HepG2 (cell line): ENCODE results near the gene UBC. TPM values are rescaled to one million over a fixed set of nuclear protein-coding genes. Genes with fewer than 3 reads are reported as not detected.
A peak's percentile ranks its signal among the peaks of the same experiment; 100 is the strongest.

Experiments used
- ARNT2 ChIP-seq: sonication (generic); formaldehyde crosslinking; IDR thresholded peaks from 2 replicates; pipeline ENCODE4 v1.8.0; 2022; ENCODE audit warnings: mild to moderate bottlenecking, low read depth, missing genetic modification reagents, moderate library complexity
- ATF7 ChIP-seq, 2 experiments: fragments of 450-650 bp in 1 of 2; sonication (generic) in 1 of 2; formaldehyde crosslinking in 1 of 2; IDR thresholded peaks; 2 replicates each; pipeline versions ENCODE4 v1.4.0 to v1.6.1; 2016 to 2020; ENCODE audit warnings: antibody characterized with exemption in 1 of 2, mild to moderate bottlenecking in 1 of 2, missing genetic modification reagents in 1 of 2
- HIC2 ChIP-seq: sonication (generic); formaldehyde crosslinking; IDR thresholded peaks from 2 replicates; pipeline ENCODE4 v1.9.0; 2022; ENCODE audit warnings: low read depth, missing genetic modification reagents
- KDM3A ChIP-seq: IDR thresholded peaks from 2 replicates; pipeline ENCODE4 v1.6.1; 2018; ENCODE audit warnings: low read depth, missing compliant biosample characterization
- MAFF ChIP-seq: IDR thresholded peaks from 2 replicates; pipeline ENCODE4 v1.6.1; 2011; ENCODE audit warnings: low read depth, low read length, improper control_type of control experiment
- PRDM15 ChIP-seq: sonication (generic); formaldehyde crosslinking; IDR thresholded peaks from 2 replicates; pipeline ENCODE4 v1.4.0; 2020; ENCODE audit warnings: missing genetic modification reagents
- SALL2 ChIP-seq: sonication (generic); formaldehyde crosslinking; IDR thresholded peaks from 2 replicates; pipeline ENCODE4 v1.8.1; 2023; ENCODE audit warnings: mild to moderate bottlenecking, missing genetic modification reagents, inconsistent platforms
- TBL1XR1 ChIP-seq: fragments of 150-350 bp; IDR thresholded peaks from 2 replicates; pipeline ENCODE4 v1.6.1; 2014; ENCODE audit warnings: borderline replicate concordance, low read length; ENCODE audit not compliant: partially characterized antibody
- ZC3H13 ChIP-seq: sonication (generic); formaldehyde crosslinking; IDR thresholded peaks from 2 replicates; pipeline ENCODE4 v1.8.1; 2023; ENCODE audit warnings: mild to moderate bottlenecking, missing genetic modification reagents, moderate library complexity
- ZNF354B ChIP-seq: sonication (generic); formaldehyde crosslinking; IDR thresholded peaks from 2 replicates; pipeline ENCODE4 v1.8.0; 2022; ENCODE audit warnings: mild to moderate bottlenecking, missing genetic modification reagents
- ZNF383 ChIP-seq: sonication (generic); formaldehyde crosslinking; IDR thresholded peaks from 2 replicates; pipeline ENCODE4 v1.4.0; 2020; ENCODE audit warnings: missing genetic modification reagents, mild to moderate bottlenecking, borderline replicate concordance
- ZNF441 ChIP-seq: sonication (generic); formaldehyde crosslinking; IDR thresholded peaks from 2 replicates; pipeline ENCODE4 v1.7.0; 2021; ENCODE audit warnings: missing genetic modification reagents, borderline replicate concordance
- ZNF552 ChIP-seq: sonication (generic); formaldehyde crosslinking; IDR thresholded peaks from 2 replicates; pipeline ENCODE4 v1.9.0; 2022; ENCODE audit warnings: missing genetic modification reagents, mild to moderate bottlenecking, borderline replicate concordance
- ZXDC ChIP-seq: sonication (generic); formaldehyde crosslinking; IDR thresholded peaks from 2 replicates; pipeline ENCODE4 v1.5.0; 2020; ENCODE audit warnings: mild to moderate bottlenecking, missing genetic modification reagents
- polyA plus RNA-seq, 8 experiments: library from polyadenylated mRNA; depleted of rRNA in 3 of 8; stranded (reverse) in 7 of 8; unstranded in 1 of 8; fragments of >200 nt; fragmentation: Illumina TruSeq in 4 of 8; extraction: Trizol in 4 of 8; gene quantifications; 2 replicates each; pipeline versions ENCODE4 v1.2.1 to v1.2.3, GENCODE V29; 2011 to 2016; ENCODE audit warnings: low read depth in 4 of 8, missing spikeins in 1 of 8, mixed read lengths in 1 of 8; ENCODE audit not compliant: insufficient read depth in 1 of 8
- total RNA-seq, 5 experiments: library from RNA; depleted of rRNA; stranded (reverse); fragments of >200 nt; fragmentation: Illumina TruSeq; extraction: Trizol; gene quantifications; 2 replicates each; pipeline ENCODE4 v1.2.3, GENCODE V29; 2016; ENCODE audit warnings: low read depth in 1 of 5
- TF ChIP-seq, protein P1 (sequence below): sonication (generic); formaldehyde crosslinking; IDR thresholded peaks from 2 replicates; pipeline ENCODE4 v1.8.1; 2022; ENCODE audit warnings: mild to moderate bottlenecking, missing genetic modification reagents
- TF ChIP-seq, protein P2 (sequence below): IDR thresholded peaks from 2 replicates; pipeline ENCODE4 v1.6.1; 2016; ENCODE audit warnings: mild to moderate bottlenecking, missing biosample characterization, missing genetic modification reagents

UBC gene
- total and polyA plus RNA-seq, 2 of the 13 experiments (the other 11 are each of a cell fraction or from before 2014, with no cell fraction given) = 805 to 1,432 TPM

DNA sequence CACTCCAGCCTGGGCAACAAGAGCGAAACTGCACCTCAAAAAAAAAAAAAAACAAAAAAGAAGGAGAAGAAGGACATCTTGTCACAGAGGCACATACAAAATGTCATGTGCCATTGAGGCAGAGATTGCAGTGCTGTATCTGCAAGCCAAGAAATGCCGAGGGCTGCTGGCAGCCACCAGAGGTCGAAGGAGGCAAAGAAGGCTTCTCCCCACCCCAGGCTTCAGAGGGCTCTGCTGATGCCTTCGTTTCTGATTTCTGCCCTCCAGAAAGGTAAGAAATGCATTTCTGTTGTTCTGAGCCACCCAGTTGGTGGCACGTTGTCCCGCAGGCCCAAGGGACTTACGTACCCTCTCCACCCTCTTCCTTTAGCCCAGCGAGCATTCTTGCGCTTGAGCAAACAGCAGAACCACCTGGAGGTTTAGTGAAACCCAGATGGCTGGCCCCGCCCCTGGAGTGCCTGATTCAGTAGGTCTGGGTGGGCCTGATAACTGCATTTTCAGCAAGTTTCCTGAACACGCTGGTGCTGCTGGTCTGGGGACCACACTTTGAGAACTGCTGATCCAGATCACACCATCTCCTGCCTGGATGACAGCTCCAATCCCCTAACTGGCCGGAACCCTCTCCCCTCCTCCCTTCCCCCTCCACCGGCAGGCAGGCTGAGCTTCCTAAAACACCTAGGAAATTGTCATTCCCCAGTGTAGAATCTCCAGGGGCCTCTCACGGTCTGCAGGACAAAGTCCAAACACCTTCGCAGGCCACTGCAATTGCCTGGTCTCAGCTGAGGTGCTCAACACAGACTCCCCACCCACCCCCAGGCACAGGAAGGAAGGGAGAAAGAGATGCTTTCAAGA lies 29.6 kb downstream of the UBC start (continued):
- TF ChIP-seq ZNF383 (CRISPR knock-in tag) (no peak), ZNF441 (no peak), ZXDC (CRISPR knock-in tag) (no peak), MAFF (peak; percentile 45), ARNT2 (CRISPR knock-in tag) (no peak), ZNF552 (CRISPR knock-in tag) (no peak), TBL1XR1 (no peak), ZNF354B (no peak), PRDM15 (CRISPR knock-in tag) (no peak), HIC2 (CRISPR knock-in tag) (peak; percentile 63), KDM3A (CRISPR knock-in tag) (no peak), SALL2 (CRISPR knock-in tag) (no peak), ZC3H13 (CRISPR knock-in tag) (no peak), ATF7 (IDR thresholded peaks at IDR 0.05) (no peak), ATF7 (CRISPR knock-in tag; IDR thresholded peaks at IDR 0.05) (no peak)
- TF ChIP-seq, protein P1, sequence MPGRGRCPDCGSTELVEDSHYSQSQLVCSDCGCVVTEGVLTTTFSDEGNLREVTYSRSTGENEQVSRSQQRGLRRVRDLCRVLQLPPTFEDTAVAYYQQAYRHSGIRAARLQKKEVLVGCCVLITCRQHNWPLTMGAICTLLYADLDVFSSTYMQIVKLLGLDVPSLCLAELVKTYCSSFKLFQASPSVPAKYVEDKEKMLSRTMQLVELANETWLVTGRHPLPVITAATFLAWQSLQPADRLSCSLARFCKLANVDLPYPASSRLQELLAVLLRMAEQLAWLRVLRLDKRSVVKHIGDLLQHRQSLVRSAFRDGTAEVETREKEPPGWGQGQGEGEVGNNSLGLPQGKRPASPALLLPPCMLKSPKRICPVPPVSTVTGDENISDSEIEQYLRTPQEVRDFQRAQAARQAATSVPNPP (CRISPR knock-in tag) = no peak
- TF ChIP-seq, protein P2, sequence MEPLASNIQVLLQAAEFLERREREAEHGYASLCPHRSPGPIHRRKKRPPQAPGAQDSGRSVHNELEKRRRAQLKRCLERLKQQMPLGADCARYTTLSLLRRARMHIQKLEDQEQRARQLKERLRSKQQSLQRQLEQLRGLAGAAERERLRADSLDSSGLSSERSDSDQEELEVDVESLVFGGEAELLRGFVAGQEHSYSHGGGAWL = no peak
